ENCODE data around the gene DHX30.
"Not testable (repeated sequence)": the region's sequence is repeated elsewhere in the genome, so short reads cannot be mapped to it uniquely, and the experiment has no call there.

DHX30 gene

GRCh38 chr3:47802734-47803479 is at the start of gene DHX30:
Gene DHX30 (plus strand): TSS chr3:47803138. CDS start chr3:47810684, 7,546 bp downstream.
- TF ChIP-seq CTCF (conservative IDR thresholded peaks at IDR 0.05; ENCODE audit: low read depth, low read length) = no peak
- DNase-seq (ENCODE audit: low read depth) = peak; percentile 42
- peak within 1 kb of the TSS; percentile 70 for H3K4me3 ChIP-seq (ENCODE audit: low read length)

- no peak for DNase-seq (ENCODE audit: low read depth)
- TF ChIP-seq CTCF (conservative IDR thresholded peaks at IDR 0.05; ENCODE audit: low read depth, low read length) = no peak
- H3K4me3 ChIP-seq (ENCODE audit: low read length) = no peak overlapping the region
Measured at GRCh38 chr3:47758261-47759025, 44.5 kb upstream of the DHX30 start.

- not testable (repeated sequence) for H3K4me3 ChIP-seq (ENCODE audit: low read length); DNase-seq (ENCODE audit: low read depth)
Measured at GRCh38 chr3:47760207-47760606, 42.7 kb upstream of the DHX30 start.

GRCh38 chr3:47761046-47761445 is 41.9 kb upstream of the DHX30 start:
- no peak overlapping the region for H3K4me3 ChIP-seq (ENCODE audit: low read length)
- DNase-seq (ENCODE audit: low read depth) = no peak
- TF ChIP-seq CTCF (conservative IDR thresholded peaks at IDR 0.05; ENCODE audit: low read depth, low read length) = no peak

- TF ChIP-seq CTCF (conservative IDR thresholded peaks at IDR 0.05; ENCODE audit: low read depth, low read length) = no peak
- no peak overlapping the region for H3K4me3 ChIP-seq (ENCODE audit: low read length)
- DNase-seq (ENCODE audit: low read depth) = no peak
Measured at GRCh38 chr3:47762233-47762632, 40.7 kb upstream of the DHX30 start.

- no peak for DNase-seq (ENCODE audit: low read depth)
- TF ChIP-seq CTCF (conservative IDR thresholded peaks at IDR 0.05; ENCODE audit: low read depth, low read length) = no peak
- no peak overlapping the region for H3K4me3 ChIP-seq (ENCODE audit: low read length)
Measured at GRCh38 chr3:47766186-47766585, 36.8 kb upstream of the DHX30 start.

GRCh38 chr3:47772047-47772446 is 30.9 kb upstream of the DHX30 start:
- no peak overlapping the region for H3K4me3 ChIP-seq (ENCODE audit: low read length)
- DNase-seq (ENCODE audit: low read depth) = no peak
- no peak for TF ChIP-seq CTCF (conservative IDR thresholded peaks at IDR 0.05; ENCODE audit: low read depth, low read length)
